Neuronal stem cell (in vitro differentiated cells): ENCODE results near the gene IGSF21.

Experiments
- DNase-seq: peaks from one replicate; pipeline ENCODE4 v3.0.0-alpha.2; 2013; ENCODE audit warnings: low spot score
- H2AFZ ChIP-seq: one replicate; pipeline ENCODE4 v1.6.1; 2013; ENCODE audit warnings: mild to moderate bottlenecking, low read length, inconsistent platforms
- H2AK5ac ChIP-seq: 2 replicates; pipeline ENCODE4 v1.6.1; 2013; ENCODE audit warnings: low read depth, mild to moderate bottlenecking, inconsistent platforms, low read length, moderate library complexity, mixed read lengths
- H2BK120ac ChIP-seq: 2 replicates; pipeline ENCODE4 v1.6.1; 2013; ENCODE audit warnings: low read depth, mild to moderate bottlenecking, inconsistent platforms, low read length, moderate library complexity, mixed read lengths
- H2BK12ac ChIP-seq: one replicate; pipeline ENCODE4 v1.6.1; 2013; ENCODE audit warnings: low read length, inconsistent platforms
- H2BK15ac ChIP-seq: 2 replicates; pipeline ENCODE4 v1.6.1; 2013; ENCODE audit warnings: mild to moderate bottlenecking, low read length, inconsistent platforms, mixed read lengths
- H2BK5ac ChIP-seq: one replicate; pipeline ENCODE4 v1.6.1; 2013; ENCODE audit warnings: inconsistent platforms, mild to moderate bottlenecking, low read length, moderate library complexity
- H3K14ac ChIP-seq: one replicate; pipeline ENCODE4 v1.6.1; 2013; ENCODE audit warnings: low read length, inconsistent platforms
- H3K18ac ChIP-seq: 2 replicates; pipeline ENCODE4 v1.6.1; 2013; ENCODE audit warnings: low read length, inconsistent platforms
- H3K23ac ChIP-seq: 2 replicates; pipeline ENCODE4 v1.6.1; 2013; ENCODE audit warnings: low read depth, mild to moderate bottlenecking, mixed read lengths, low read length, inconsistent platforms; ENCODE audit not compliant: poor library complexity
- H3K27ac ChIP-seq: replicated peaks from 3 replicates; pipeline ENCODE4 v1.5.1; 2013; ENCODE audit warnings: low read length, inconsistent platforms
- H3K27me3 ChIP-seq, 3 experiments: 2 replicates each; pipeline ENCODE4 v1.6.1; 2013; ENCODE audit warnings: low read length in 3 of 3, mild to moderate bottlenecking in 2 of 3, inconsistent platforms in 1 of 3, low read depth in 1 of 3, mixed read lengths in 1 of 3, moderate library complexity in 1 of 3; ENCODE audit not compliant: control insufficient read depth in 3 of 3, insufficient read depth in 3 of 3
- H3K36me3 ChIP-seq, 2 donors: replicated peaks in 1 of 2; 2 replicates each; pipeline ENCODE4 v1.6.1; 2013; ENCODE audit warnings: low read length in 2 of 2; ENCODE audit not compliant: control insufficient read depth in 2 of 2, insufficient read depth in 2 of 2
- H3K4ac ChIP-seq: 2 replicates; pipeline ENCODE4 v1.6.1; 2013; ENCODE audit warnings: inconsistent platforms, mild to moderate bottlenecking, low read length, moderate library complexity
- H3K4me1 ChIP-seq, 2 donors: 1 replicate in 1 of 2; 2 replicates in 1 of 2; pipeline ENCODE4 v1.6.1; 2013; ENCODE audit warnings: low read length in 2 of 2, low read depth in 1 of 2; ENCODE audit not compliant: control insufficient read depth in 2 of 2, insufficient read depth in 1 of 2
- H3K4me2 ChIP-seq: one replicate; pipeline ENCODE4 v1.6.1; 2013; ENCODE audit warnings: mild to moderate bottlenecking, low read length, inconsistent platforms; ENCODE audit not compliant: insufficient read depth, poor library complexity, severe bottlenecking
- H3K4me3 ChIP-seq, 2 donors: 2 replicates each; pipeline ENCODE4 v1.5.1; 2013; ENCODE audit warnings: low read length in 2 of 2, mild to moderate bottlenecking in 2 of 2, inconsistent platforms in 1 of 2, moderate library complexity in 1 of 2
- H3K79me1 ChIP-seq: one replicate; pipeline ENCODE4 v1.6.1; 2013; ENCODE audit warnings: low read depth, mild to moderate bottlenecking, inconsistent platforms, low read length, moderate library complexity
- H3K9ac ChIP-seq: one replicate; pipeline ENCODE4 v1.6.1; 2013; ENCODE audit warnings: mild to moderate bottlenecking, low read depth, low read length, inconsistent platforms; ENCODE audit not compliant: poor library complexity
- H3K9me3 ChIP-seq, 2 donors: replicated peaks in 1 of 2; 2 replicates each; pipeline versions ENCODE3 to v1.6.1; 2013; ENCODE audit warnings: low read length in 2 of 2, mild to moderate bottlenecking in 2 of 2, inconsistent platforms in 1 of 2, low read depth in 1 of 2, mixed read lengths in 1 of 2, moderate library complexity in 1 of 2; ENCODE audit not compliant: control insufficient read depth in 2 of 2, insufficient read depth in 1 of 2
- H4K8ac ChIP-seq: one replicate; pipeline ENCODE4 v1.6.1; 2013; ENCODE audit warnings: low read depth, mild to moderate bottlenecking, inconsistent platforms, low read length, moderate library complexity
- H4K91ac ChIP-seq: one replicate; pipeline ENCODE4 v1.6.1; 2013; ENCODE audit warnings: low read length, low read depth, mild to moderate bottlenecking, inconsistent platforms; ENCODE audit not compliant: poor library complexity
- WGBS, 2 donors: extraction: QIAGEN DNeasy Blood & Tissue Kit; methylation state at CpG; one replicate each; pipeline ENCODE4 v1.1.7; 2013; ENCODE audit warnings: missing lambda C conversion rate in 2 of 2, mixed read lengths in 1 of 2; ENCODE audit not compliant: insufficient read length in 2 of 2, insufficient replicate concordance in 1 of 2; ENCODE audit errors: extremely low coverage in 2 of 2; 5-methylcytosine and 5-hydroxymethylcytosine counted together

Gene IGSF21

GRCh38 chr1:18352636-18353265, 245.2 kb downstream of the IGSF21 start:
- Histone ChIP-seq H3K4me3 (no peak overlapping the region), H3K14ac (no peak overlapping the region), H3K9me3 (no peaks in the 10 kb centered on the region), H3K36me3 (no peaks in the 10 kb centered on the region), H4K8ac (no peak overlapping the region), H2BK120ac (no peak overlapping the region), H2AFZ (no peak overlapping the region), H2AK5ac (no peak overlapping the region), H2BK12ac (no peak overlapping the region), H2BK5ac (no peak overlapping the region), H3K4me1 (no peaks in the 10 kb centered on the region), H4K91ac (no peak overlapping the region), H3K4ac (no peak overlapping the region), H3K27me3 (no peaks in the 10 kb centered on the region), H3K4me2 (no peak overlapping the region), H3K9ac (no peak overlapping the region), H3K18ac (peak overlapping the region; percentile 17), H3K27ac (no peak overlapping the region), H2BK15ac (no peak overlapping the region), H3K79me1 (no peaks in the 10 kb centered on the region), H3K23ac (no peak overlapping the region)
- WGBS, 2 donors = no CpG with 5 or more reads among the region's 17 CpGs
- no peak for DNase-seq

DNA sequence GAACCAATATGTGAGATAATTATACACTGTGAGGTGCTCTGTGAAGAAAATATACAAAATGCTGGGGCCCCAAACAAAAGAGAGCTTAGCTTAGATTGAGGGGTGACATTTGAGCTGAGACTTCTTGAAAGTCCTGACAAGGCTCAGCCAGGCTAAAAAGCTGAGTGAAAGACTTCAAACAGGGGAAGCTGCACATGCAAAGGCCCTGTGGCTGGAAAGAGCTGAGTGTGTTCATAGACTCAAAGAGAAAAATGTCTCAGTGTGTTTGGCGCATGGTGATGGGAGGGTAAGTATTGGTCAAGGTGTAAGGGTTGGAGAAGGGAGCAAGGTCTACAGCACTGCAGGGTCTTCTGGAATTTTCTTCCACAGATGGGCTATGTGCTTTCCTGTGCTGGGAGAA, 245.9 kb downstream of the IGSF21 start:
- H4K8ac ChIP-seq = no peak overlapping the region
- H2BK120ac ChIP-seq = no peak overlapping the region
- no peak overlapping the region for H2BK5ac ChIP-seq
- no peaks in the 10 kb centered on the region for H3K36me3 ChIP-seq
- H3K4me3 ChIP-seq = no peak overlapping the region
- H2BK15ac ChIP-seq = no peak overlapping the region
- WGBS, 2 donors = no CpG with 5 or more reads among the region's 1 CpG
- no peaks in the 10 kb centered on the region for H3K9me3 ChIP-seq
- no peak overlapping the region for H4K91ac ChIP-seq
- H2AK5ac ChIP-seq = no peak overlapping the region
- H3K4ac ChIP-seq = no peak overlapping the region
- no peak overlapping the region for H3K14ac ChIP-seq
- no peak overlapping the region for H3K4me2 ChIP-seq
- H3K9ac ChIP-seq = no peak overlapping the region
- no peak overlapping the region for H2AFZ ChIP-seq
- no peak overlapping the region for H2BK12ac ChIP-seq
- H3K18ac ChIP-seq = no peak overlapping the region
- H3K79me1 ChIP-seq = no peaks in the 10 kb centered on the region
- H3K27ac ChIP-seq = no peak overlapping the region
- no peaks in the 10 kb centered on the region for H3K27me3 ChIP-seq
- no peak for DNase-seq
- no peaks in the 10 kb centered on the region for H3K4me1 ChIP-seq
- H3K23ac ChIP-seq = no peak overlapping the region

GRCh38 chr1:18353992-18354391, 246.4 kb downstream of the IGSF21 start:
- Histone ChIP-seq H3K4me3 (no peak overlapping the region), H2BK120ac (no peak overlapping the region), H3K14ac (no peak overlapping the region), H3K4ac (no peak overlapping the region), H3K27me3 (no peaks in the 10 kb centered on the region), H4K91ac (no peak overlapping the region), H3K9me3 (no peaks in the 10 kb centered on the region), H3K18ac (peak overlapping the region; percentile 7), H2BK12ac (no peak overlapping the region), H3K4me1 (no peaks in the 10 kb centered on the region), H2AK5ac (no peak overlapping the region), H3K79me1 (no peaks in the 10 kb centered on the region), H3K4me2 (no peak overlapping the region), H2BK5ac (no peak overlapping the region), H2BK15ac (no peak overlapping the region), H4K8ac (no peak overlapping the region), H3K23ac (peak overlapping the region; percentile 75), H3K27ac (no peak overlapping the region), H3K36me3 (no peaks in the 10 kb centered on the region), H2AFZ (no peak overlapping the region), H3K9ac (no peak overlapping the region)
- no CpG with 5 or more reads among the region's 2 CpGs for WGBS, 2 donors
- no peak for DNase-seq

DNA sequence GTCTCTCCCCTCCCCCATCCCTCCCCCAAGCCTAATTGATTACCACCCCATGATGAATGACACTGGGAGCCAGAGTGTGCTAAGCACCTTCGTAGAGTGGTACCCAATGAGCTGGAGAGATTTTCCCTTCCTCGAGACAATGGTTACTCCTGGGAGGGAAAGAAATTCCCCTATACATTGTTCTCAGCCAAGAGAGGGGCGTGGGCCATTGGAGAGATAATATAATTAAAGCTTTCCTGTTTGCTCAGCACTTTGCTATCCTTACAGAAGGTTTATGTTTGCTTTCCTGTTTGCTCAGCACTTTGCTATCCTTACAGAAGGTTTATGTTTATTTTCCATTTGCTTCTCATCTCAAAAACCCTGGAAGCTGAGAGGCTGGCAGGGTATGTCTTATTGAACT, 247.0 kb downstream of the IGSF21 start:
- H2BK15ac ChIP-seq = no peak overlapping the region
- H2AFZ ChIP-seq = no peak overlapping the region
- no CpG with 5 or more reads among the region's 3 CpGs for WGBS, 2 donors
- H3K9ac ChIP-seq = no peak overlapping the region
- no peak overlapping the region for H4K8ac ChIP-seq
- H3K14ac ChIP-seq = no peak overlapping the region
- H3K23ac ChIP-seq = no peak overlapping the region
- no peak overlapping the region for H3K4me3 ChIP-seq
- H3K4me1 ChIP-seq = no peaks in the 10 kb centered on the region
- H3K4me2 ChIP-seq = no peak overlapping the region
- H3K18ac ChIP-seq = no peak overlapping the region
- H3K9me3 ChIP-seq = no peaks in the 10 kb centered on the region
- H2BK12ac ChIP-seq = no peak overlapping the region
- no peak for DNase-seq
- no peak overlapping the region for H3K27ac ChIP-seq
- H4K91ac ChIP-seq = no peak overlapping the region
- H3K27me3 ChIP-seq = no peaks in the 10 kb centered on the region
- H3K36me3 ChIP-seq = no peaks in the 10 kb centered on the region
- H3K79me1 ChIP-seq = no peaks in the 10 kb centered on the region
- no peak overlapping the region for H2BK5ac ChIP-seq
- H2AK5ac ChIP-seq = no peak overlapping the region
- H2BK120ac ChIP-seq = no peak overlapping the region
- H3K4ac ChIP-seq = no peak overlapping the region
